ENCODE results near the gene GAK.

Gene GAK

GRCh38 chr4:912548-913279 is 19.4 kb downstream of the GAK start:
- no peak overlapping the region for H3K4me3 ChIP-seq (ENCODE audit: low read depth, low read length)
- TF ChIP-seq CTCF (IDR thresholded peaks at IDR 0.05; ENCODE audit: low read depth, low read length, missing control alignments) = no peak
- DNase-seq = no peak
- H3K27me3 ChIP-seq (replicated peaks) = no peaks in the 10 kb centered on the region
- H3K27ac ChIP-seq = no peak overlapping the region
- peaks cover 13% of the 10 kb centered on the region for H3K36me3 ChIP-seq (replicated peaks)
- in situ Hi-C loops (cut with HindIII; ENCODE audit: low pct_ligation_motif_present, low sequenced_read_pairs) = no loop called here

GRCh38 chr4:911871-912490 is 20.1 kb downstream of the GAK start:
- DNase-seq = no peak
- H3K36me3 ChIP-seq (replicated peaks) = peaks cover 13% of the 10 kb centered on the region
- TF ChIP-seq CTCF (IDR thresholded peaks at IDR 0.05; ENCODE audit: low read depth, low read length, missing control alignments) = no peak
- no peak overlapping the region for H3K27ac ChIP-seq
- in situ Hi-C loops (cut with HindIII; ENCODE audit: low pct_ligation_motif_present, low sequenced_read_pairs) = no loop called here
- no peak overlapping the region for H3K4me3 ChIP-seq (ENCODE audit: low read depth, low read length)
- H3K27me3 ChIP-seq (replicated peaks) = no peaks in the 10 kb centered on the region

GRCh38 chr4:911221-911751 is 20.8 kb downstream of the GAK start:
- Histone ChIP-seq H3K27me3 (replicated peaks) (no peaks in the 10 kb centered on the region), H3K36me3 (replicated peaks) (peaks cover 13% of the 10 kb centered on the region), H3K4me3 (ENCODE audit: low read depth, low read length) (no peak overlapping the region), H3K27ac (no peak overlapping the region)
- TF ChIP-seq CTCF (IDR thresholded peaks at IDR 0.05; ENCODE audit: low read depth, low read length, missing control alignments) = no peak
- in situ Hi-C loops (cut with HindIII; ENCODE audit: low pct_ligation_motif_present, low sequenced_read_pairs) = no loop called here
- DNase-seq = no peak

- in situ Hi-C loops (cut with HindIII; ENCODE audit: low pct_ligation_motif_present, low sequenced_read_pairs) = no loop called here
- Histone ChIP-seq H3K27me3 (replicated peaks) (no peaks in the 10 kb centered on the region), H3K4me3 (ENCODE audit: low read depth, low read length) (no peak overlapping the region), H3K27ac (no peak overlapping the region), H3K36me3 (replicated peaks) (peaks cover 13% of the 10 kb centered on the region)
- TF ChIP-seq CTCF (IDR thresholded peaks at IDR 0.05; ENCODE audit: low read depth, low read length, missing control alignments) = no peak
- DNase-seq = no peak
Measured at GRCh38 chr4:910366-911091, 21.6 kb downstream of the GAK start.

GRCh38 chr4:909821-910220 is 22.3 kb downstream of the GAK start:
- no peaks in the 10 kb centered on the region for H3K27me3 ChIP-seq (replicated peaks)
- no peak for TF ChIP-seq CTCF (IDR thresholded peaks at IDR 0.05; ENCODE audit: low read depth, low read length, missing control alignments)
- no peak for DNase-seq
- in situ Hi-C loops (cut with HindIII; ENCODE audit: low pct_ligation_motif_present, low sequenced_read_pairs) = no loop called here
- no peak overlapping the region for H3K27ac ChIP-seq
- H3K4me3 ChIP-seq (ENCODE audit: low read depth, low read length) = no peak overlapping the region
- peaks cover 13% of the 10 kb centered on the region for H3K36me3 ChIP-seq (replicated peaks)

All from brain microvascular endothelial cell (primary cell).